Measurements from ENCODE around the gene ZFHX3.

The ZFHX3 gene

DNA sequence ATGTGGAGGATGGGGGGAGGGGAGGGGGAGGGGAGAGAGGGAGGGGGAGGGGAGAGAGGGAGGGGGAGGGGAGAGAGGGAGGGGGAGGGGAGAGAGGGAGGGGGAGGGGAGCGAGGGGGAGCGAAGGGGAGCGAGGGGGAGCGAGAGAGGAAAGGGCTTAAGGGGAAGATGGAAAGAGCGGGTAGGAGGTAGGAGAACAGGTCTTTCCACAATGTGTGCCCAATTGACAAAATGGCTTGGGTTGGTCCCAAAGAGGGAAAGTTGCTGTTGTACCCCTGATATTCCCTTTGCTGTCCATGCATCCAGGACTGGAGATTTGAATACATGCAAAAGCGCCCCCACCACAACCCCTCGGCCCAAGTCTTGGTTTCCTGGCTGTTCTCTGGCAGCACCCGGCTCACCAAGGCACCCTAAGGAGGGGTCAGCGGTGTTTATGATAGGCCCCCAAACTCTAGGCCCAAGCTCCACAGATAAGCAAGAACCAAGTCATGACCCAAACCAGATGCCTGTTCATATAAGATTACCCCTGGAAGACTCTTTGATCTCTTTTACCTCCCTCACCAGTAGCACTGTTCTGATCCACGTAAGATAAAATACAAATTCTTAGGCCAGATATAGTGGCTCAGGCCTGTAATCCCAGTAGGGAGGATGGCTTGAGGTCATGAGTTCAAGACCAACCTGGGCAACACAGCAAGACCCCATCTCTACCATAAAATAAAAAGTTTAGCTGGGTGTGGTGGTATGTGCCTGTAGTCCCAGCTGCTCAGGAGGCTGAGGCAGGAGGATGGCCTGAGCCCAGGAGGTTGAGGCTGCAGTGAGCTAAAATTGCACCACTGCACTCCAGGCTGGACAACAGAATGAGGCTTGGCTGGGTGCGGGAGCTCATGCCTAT lies 119.6 kb downstream of the ZFHX3 start:
- no peak for DNase-seq (ENCODE audit: low read depth in 2 of 2)

GRCh38 chr16:72927199-72928089 lies 120.5 kb downstream of the ZFHX3 start:
- DNase-seq (ENCODE audit: low read depth in 2 of 2) = no peak

- DNase-seq (ENCODE audit: low read depth in 2 of 2) = no peak
Measured at GRCh38 chr16:72926177-72927070, 121.5 kb downstream of the ZFHX3 start.

DNA sequence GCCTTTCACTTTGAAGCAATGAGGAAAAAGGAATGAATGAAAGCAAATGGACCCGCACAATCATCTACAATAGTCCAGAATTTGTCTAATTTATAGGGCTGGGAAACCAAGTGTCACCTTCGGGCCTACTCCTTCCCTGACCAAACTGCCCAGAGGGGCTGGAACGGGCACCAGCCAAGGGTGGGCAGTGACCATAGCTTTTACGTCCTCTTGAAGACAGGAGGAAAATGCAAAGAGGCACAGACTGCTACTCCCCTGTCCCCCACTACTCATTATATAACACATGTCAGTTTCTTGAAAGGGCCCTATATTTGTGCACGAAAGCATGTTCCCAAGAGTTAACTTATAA lies 122.3 kb downstream of the ZFHX3 start:
- DNase-seq (ENCODE audit: low read depth in 2 of 2) = no peak

DNA sequence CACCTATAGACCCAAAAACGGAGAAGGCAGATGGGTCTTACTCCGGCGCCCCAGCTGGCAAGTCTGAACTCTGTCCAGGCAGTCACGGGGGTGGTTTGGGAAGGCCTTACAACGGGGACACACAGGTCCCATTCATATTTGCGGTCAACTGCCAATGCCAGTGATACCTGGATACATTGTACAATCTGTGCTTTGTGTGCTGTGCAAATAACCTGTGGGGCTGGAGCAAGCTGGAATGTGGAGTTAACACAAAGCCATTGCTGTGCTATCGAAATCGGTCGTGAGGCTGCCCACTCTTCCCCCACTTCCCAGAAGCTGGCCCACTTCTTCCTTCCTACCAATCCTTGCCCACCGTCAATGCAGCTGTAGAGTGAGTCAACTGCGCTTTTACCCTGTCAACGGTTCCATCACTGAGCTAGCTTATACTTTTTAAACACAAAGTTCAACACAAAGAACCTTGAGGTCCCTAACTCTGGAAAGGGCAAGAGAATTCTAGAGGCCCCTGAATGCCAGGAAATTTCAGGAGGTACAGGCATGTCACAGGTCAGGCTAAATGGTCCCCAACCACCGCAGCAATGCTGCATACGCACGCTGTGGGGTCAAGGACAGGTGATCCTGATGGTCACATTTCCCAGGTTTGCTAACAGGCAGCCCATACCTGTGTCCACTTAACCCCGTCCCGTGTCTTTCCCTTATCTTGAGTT lies 122.8 kb downstream of the ZFHX3 start:
- no peak for DNase-seq (ENCODE audit: low read depth in 2 of 2)

GRCh38 chr16:72924537-72924926 lies 123.4 kb downstream of the ZFHX3 start:
- no peak for DNase-seq (ENCODE audit: low read depth in 2 of 2)

DNA sequence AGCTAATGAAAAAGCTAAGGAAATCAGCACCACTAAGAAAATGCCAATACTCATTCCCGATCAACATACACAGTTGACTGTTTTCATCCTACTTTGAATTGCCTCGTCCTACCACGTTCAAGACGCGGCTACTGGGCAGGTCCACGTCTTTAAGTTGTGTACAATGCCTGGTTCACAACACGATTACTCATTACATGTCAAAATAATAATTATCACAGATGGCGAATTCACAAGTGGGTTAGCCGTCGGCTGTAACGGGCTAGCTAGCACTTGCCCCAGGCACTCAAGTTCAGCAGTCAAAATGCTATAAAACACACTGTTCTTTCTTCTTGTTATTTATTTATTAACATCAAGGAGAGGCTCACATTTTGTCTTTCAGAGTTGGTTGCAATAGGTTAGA lies 124.2 kb downstream of the ZFHX3 start:
- DNase-seq (ENCODE audit: low read depth in 2 of 2) = no peak

GRCh38 chr16:72922714-72923113 lies 125.2 kb downstream of the ZFHX3 start:
- no peak for DNase-seq (ENCODE audit: low read depth in 2 of 2)

DNA sequence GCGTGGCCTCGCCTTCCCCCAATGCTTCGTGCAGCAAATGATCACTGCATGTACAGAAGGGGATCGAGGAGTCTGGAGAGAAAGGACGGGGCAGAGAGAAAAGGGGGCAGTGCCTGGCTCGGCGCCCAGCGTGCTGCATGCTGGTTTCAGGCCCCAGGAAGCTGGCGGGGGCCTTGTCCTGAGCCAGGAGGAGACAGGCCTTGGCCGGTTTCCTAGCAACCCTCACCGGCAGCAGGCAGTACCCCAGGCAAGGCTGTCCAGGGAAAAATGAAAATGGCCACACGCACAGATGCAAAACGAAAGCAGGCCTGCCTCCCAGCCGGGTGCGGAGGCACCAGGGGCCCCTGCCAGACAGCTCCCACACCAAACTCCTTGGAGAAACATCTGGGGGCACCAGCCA lies 126.3 kb downstream of the ZFHX3 start:
- DNase-seq (ENCODE audit: low read depth in 2 of 2) = no peak

DNA sequence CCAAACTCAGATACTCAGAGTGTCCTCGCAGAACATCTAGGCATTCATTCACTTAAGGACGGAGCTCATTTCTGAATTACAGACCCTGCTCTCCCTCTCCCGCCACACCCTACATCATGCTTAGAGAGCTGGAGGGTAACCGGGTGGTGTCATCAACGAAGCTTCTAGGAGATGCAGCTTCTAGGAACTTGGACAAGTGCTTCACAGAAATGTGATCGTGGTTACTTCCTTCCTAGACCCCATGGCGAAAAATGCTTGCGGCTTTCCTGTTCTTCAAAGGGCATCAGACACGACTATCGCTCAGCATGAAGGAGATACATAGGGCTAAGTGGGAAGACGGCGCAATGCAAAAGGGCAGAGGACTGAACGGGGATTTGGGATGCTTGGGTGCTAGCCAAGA lies 126.8 kb downstream of the ZFHX3 start:
- DNase-seq (ENCODE audit: low read depth in 2 of 2) = no peak

GRCh38 chr16:72917051-72917450 lies 130.9 kb downstream of the ZFHX3 start:
- DNase-seq (ENCODE audit: low read depth in 2 of 2) = no peak

DNA sequence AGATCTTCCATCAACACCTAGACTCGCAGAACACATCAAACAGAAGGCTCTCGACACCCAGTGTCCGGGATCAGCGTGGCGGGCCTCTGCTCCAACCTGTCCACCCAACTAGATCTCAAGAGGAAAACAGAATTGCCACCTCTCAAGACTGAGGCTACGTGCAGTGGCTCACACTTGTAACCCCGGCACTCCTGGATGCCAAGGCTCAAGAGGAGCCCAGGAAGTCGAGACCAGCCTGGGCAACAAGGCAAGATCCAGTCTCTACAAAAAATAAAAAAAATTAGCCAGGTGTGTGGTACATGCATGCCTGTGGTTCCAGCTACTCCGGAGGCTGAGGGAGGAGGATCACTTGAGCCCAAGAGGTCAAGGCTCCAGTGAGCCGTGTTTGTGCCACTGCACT lies 132.6 kb downstream of the ZFHX3 start:
- DNase-seq (ENCODE audit: low read depth in 2 of 2) = no peak

DNA sequence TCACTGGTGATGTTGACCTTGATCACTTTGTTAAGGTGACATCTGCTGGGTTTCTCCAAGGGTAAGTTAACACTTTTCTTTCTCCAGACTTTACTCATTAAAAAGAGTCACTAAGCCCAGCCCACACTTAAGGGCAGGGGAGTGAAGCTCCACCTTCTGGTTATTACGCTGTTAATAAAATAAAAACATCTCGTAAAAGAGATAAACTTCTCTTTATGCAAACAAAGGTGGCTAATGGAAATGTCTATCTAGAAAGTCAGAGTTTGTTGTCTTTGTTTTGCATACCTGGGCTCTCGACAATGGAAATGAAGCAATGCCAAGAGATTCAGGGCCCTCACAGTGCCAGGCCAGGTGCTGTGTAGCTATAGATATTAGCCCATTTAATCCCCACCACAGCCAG lies 134.4 kb downstream of the ZFHX3 start:
- DNase-seq (ENCODE audit: low read depth in 2 of 2) = no peak

- DNase-seq (ENCODE audit: low read depth in 2 of 2) = no peak
Measured at GRCh38 chr16:72911971-72912370, 136.0 kb downstream of the ZFHX3 start.

DNA sequence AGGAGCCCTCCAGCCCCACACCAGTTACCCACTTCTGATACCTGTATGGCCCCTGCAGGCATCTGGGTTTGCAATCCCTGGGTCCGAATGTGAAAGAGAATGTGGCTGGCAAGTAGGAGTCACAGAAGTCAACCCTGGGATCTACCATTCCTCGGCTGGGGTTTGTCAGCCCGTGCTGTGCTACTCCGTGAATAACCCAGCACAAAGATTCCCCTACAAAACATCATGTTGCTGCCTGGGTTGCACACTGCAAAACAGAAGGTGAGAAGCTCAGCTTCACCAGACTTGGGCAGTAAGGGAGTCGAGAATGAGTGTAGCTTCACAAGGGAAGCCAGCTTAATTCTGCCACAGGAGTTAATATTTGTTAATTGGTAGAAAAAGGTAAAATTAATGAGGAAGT lies 137.1 kb downstream of the ZFHX3 start:
- DNase-seq (ENCODE audit: low read depth in 2 of 2) = no peak

- DNase-seq (ENCODE audit: low read depth in 2 of 2) = no peak
Measured at GRCh38 chr16:72910381-72910780, 137.5 kb downstream of the ZFHX3 start.

DNA sequence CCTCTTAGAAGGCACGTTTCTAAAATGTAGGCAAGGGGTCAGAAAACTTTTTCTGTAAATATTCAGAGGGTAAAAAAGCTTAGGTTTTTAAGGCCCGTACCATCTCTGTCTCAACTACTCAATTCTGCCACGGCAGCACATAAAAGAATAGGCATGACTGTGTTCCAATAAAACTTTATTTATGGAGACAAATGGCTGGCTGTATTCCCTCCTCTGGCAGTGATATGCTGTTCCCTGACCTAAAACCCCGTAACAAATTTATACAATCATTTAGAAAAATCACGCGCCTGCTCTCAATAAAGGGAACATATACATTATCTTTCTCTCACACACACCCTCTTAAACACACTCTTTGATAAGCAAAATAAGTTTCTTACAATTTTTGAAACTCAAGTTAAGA lies 138.7 kb downstream of the ZFHX3 start:
- DNase-seq (ENCODE audit: low read depth in 2 of 2) = no peak

GRCh38 chr16:72908362-72909167 lies 139.4 kb downstream of the ZFHX3 start:
- DNase-seq (ENCODE audit: low read depth in 2 of 2) = no peak

DNA sequence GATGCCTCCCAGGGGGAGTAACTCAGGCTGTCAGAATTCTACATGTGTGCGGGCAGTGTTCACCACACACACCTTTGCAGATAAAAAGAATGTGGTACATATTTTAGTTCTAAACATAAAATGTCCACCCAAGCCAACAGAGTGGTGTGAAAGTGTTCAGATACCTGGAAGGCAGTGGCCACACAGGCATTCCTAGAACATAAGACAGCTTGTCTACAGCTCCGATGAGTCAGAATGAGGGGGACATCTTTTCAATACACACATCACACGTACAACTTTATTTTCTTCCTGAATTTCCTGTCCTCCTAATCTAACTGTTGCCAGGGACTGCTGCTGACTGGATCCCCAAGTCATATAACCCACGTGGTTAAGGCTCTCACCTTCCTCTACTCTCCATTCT lies 142.3 kb downstream of the ZFHX3 start:
- no peak for DNase-seq (ENCODE audit: low read depth in 2 of 2)

DNA sequence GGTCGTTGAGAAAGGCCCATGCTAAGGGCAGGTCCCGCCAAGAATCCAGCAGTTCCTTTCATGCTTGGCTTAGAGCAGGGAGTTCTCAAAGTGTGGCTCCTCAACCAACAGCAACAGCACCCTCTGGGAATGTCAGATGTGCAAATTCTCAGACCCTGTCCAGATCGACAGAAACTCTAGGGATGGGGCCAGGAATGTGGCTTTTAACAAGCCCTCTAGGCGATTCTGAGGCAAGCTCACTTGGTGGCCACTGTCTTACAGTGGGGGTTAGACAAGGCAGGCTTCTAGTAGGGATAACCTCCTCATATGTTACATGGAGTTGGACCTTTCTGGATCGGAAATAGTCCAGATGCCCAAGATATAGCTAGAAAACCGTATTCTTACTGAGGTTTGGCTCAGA lies 144.8 kb downstream of the ZFHX3 start:
- no peak for DNase-seq (ENCODE audit: low read depth in 2 of 2)

DNA sequence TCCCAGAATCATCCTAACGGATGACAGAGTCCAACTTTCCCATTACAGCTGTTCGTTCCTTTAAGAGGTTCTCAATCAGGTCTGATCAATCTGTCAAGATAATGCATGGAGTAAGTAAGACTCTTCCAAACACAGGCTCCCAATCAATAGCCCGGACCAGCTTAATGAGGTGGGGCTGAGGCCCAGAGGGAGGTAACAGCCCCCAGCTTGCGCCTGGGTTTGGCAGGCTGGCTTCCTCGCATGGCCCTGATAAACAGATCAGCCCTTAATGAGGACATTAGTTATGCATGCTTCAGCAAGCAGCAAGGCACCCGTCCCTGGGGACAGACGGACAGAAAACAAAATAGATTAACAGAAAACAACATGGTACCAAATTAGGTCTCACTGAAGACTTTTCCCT lies 145.7 kb downstream of the ZFHX3 start:
- no peak for DNase-seq (ENCODE audit: low read depth in 2 of 2)

Measured in stimulated activated CD8-positive, alpha-beta memory T cell treated with anti-CD3 and anti-CD28 coated beads, Interleukin-7, amount 100 ng/mL, for 1 hour (primary cell).